Esophagus muscularis mucosa (tissue), 4 donors: ENCODE measurements around the gene AQP5.

Source experiments
- EP300 ChIP-seq: sonication (generic); formaldehyde crosslinking; IDR thresholded peaks from one replicate; pipeline ENCODE4 v1.6.1; 2017; ENCODE audit warnings: antibody characterized with exemption
- POLR2A ChIP-seq: fragments of 450-650 bp; IDR thresholded peaks from one replicate; pipeline ENCODE4 v1.6.1; 2017; ENCODE audit warnings: antibody characterized with exemption, moderate library complexity, mild to moderate bottlenecking, low read depth
- TF ChIP-seq, protein P1 (sequence below), 3 experiments: fragments of 200-600 bp in 2 of 3; fragments of 450-650 bp in 1 of 3; sonication (generic) in 2 of 3; IDR thresholded peaks; one replicate each; pipeline ENCODE4 v1.5.1; 2017 to 2019; ENCODE audit warnings: antibody characterized with exemption in 3 of 3, mild to moderate bottlenecking in 2 of 3, moderate library complexity in 1 of 3

DNA sequence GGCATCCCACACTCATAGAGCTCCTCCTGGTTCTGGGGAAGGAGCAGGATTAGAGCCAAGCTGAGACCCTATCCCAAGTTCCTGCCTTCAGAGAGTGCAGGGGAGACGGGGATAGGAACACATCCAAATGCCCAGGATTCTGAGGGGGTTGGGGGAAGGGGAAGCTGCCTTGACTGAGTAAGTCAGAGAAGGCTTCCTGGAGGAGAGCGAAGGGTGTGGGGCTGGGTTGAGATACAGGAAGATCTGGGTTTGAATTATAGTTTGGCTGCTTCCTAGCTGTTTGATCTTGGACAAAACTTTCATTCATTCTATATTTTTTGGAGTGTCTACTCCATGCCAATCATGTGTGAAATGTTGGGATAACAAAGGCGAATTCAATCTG is 19.2 kb upstream of the AQP5 start:
- TF ChIP-seq, protein P1, sequence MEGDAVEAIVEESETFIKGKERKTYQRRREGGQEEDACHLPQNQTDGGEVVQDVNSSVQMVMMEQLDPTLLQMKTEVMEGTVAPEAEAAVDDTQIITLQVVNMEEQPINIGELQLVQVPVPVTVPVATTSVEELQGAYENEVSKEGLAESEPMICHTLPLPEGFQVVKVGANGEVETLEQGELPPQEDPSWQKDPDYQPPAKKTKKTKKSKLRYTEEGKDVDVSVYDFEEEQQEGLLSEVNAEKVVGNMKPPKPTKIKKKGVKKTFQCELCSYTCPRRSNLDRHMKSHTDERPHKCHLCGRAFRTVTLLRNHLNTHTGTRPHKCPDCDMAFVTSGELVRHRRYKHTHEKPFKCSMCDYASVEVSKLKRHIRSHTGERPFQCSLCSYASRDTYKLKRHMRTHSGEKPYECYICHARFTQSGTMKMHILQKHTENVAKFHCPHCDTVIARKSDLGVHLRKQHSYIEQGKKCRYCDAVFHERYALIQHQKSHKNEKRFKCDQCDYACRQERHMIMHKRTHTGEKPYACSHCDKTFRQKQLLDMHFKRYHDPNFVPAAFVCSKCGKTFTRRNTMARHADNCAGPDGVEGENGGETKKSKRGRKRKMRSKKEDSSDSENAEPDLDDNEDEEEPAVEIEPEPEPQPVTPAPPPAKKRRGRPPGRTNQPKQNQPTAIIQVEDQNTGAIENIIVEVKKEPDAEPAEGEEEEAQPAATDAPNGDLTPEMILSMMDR (IDR thresholded peaks at IDR 0.05), result no peak
- no peak for TF ChIP-seq POLR2A
- TF ChIP-seq EP300, result no peak
